Right lobe of liver (tissue), 4 donors: ENCODE measurements around the gene GRIK1.

ENCODE experiments used
- POLR2A ChIP-seq: fragments of 450-650 bp; IDR thresholded peaks from one replicate; pipeline ENCODE4 v1.6.1; 2017; ENCODE audit warnings: antibody characterized with exemption, mild to moderate bottlenecking
- TF ChIP-seq, protein P1 (sequence below), 4 donors: fragments of 200-600 bp in 3 of 4; fragments of 450-650 bp in 1 of 4; IDR thresholded peaks; one replicate each; pipeline versions ENCODE4 v1.5.1 to v1.8.0; 2016 to 2022; ENCODE audit warnings: antibody characterized with exemption in 4 of 4, mild to moderate bottlenecking in 2 of 4
- donor health status: DM: no; HTN: no; CAD: no.
- donor health status: DM: no; HTN: no; CAD: no.
- donor health status: DM: no; HTN: yes; CAD: no.

DNA sequence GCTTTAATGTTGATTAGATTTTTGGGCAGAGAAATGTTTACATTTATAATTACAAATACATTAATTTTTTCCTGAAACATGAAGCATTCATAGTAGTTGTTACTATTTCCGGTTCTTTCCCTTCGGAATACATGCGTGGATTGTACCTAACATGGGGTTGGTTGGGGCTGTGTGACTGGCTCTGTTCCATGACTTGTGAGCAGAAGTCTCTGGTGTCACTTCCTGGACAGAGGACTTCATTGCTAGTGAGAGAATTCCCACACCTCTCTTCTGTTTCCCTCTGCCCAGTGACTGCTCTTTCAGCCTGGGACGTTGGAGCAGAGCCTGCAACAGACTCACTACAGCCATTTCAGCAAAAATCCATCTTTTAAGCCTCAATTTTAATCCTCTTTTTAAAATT is 231.4 kb downstream of the GRIK1 start:
- TF ChIP-seq, protein P1, sequence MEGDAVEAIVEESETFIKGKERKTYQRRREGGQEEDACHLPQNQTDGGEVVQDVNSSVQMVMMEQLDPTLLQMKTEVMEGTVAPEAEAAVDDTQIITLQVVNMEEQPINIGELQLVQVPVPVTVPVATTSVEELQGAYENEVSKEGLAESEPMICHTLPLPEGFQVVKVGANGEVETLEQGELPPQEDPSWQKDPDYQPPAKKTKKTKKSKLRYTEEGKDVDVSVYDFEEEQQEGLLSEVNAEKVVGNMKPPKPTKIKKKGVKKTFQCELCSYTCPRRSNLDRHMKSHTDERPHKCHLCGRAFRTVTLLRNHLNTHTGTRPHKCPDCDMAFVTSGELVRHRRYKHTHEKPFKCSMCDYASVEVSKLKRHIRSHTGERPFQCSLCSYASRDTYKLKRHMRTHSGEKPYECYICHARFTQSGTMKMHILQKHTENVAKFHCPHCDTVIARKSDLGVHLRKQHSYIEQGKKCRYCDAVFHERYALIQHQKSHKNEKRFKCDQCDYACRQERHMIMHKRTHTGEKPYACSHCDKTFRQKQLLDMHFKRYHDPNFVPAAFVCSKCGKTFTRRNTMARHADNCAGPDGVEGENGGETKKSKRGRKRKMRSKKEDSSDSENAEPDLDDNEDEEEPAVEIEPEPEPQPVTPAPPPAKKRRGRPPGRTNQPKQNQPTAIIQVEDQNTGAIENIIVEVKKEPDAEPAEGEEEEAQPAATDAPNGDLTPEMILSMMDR (IDR thresholded peaks at IDR 0.05) = no peak
- no peak for TF ChIP-seq POLR2A
